Panc1 (cell line): ENCODE measurements around the gene CEBPE.

Source experiments
- POLR2AphosphoS5 ChIP-seq: IDR thresholded peaks from 2 replicates; pipeline ENCODE4 v1.6.1; 2012; ENCODE audit warnings: mild to moderate bottlenecking, low read depth, low read length, moderate library complexity
- SIN3A ChIP-seq: IDR thresholded peaks from 2 replicates; pipeline ENCODE4 v1.6.1; 2012; ENCODE audit warnings: low read depth, mild to moderate bottlenecking, low read length, moderate library complexity, borderline replicate concordance; ENCODE audit not compliant: insufficient read depth
- TF ChIP-seq, protein P1 (sequence below), 2 experiments: IDR thresholded peaks; 2 replicates each; pipeline ENCODE4 v1.6.1; 2011 to 2012; ENCODE audit warnings: low read depth in 2 of 2, control low read depth in 1 of 2, low read length in 1 of 2, mild to moderate bottlenecking in 1 of 2, moderate library complexity in 1 of 2; ENCODE audit not compliant: insufficient read depth in 1 of 2
- TF ChIP-seq, protein P2 (sequence below): fragments of 450-650 bp; IDR thresholded peaks from 2 replicates; pipeline ENCODE4 v1.5.1; 2017; ENCODE audit warnings: mild to moderate bottlenecking

DNA sequence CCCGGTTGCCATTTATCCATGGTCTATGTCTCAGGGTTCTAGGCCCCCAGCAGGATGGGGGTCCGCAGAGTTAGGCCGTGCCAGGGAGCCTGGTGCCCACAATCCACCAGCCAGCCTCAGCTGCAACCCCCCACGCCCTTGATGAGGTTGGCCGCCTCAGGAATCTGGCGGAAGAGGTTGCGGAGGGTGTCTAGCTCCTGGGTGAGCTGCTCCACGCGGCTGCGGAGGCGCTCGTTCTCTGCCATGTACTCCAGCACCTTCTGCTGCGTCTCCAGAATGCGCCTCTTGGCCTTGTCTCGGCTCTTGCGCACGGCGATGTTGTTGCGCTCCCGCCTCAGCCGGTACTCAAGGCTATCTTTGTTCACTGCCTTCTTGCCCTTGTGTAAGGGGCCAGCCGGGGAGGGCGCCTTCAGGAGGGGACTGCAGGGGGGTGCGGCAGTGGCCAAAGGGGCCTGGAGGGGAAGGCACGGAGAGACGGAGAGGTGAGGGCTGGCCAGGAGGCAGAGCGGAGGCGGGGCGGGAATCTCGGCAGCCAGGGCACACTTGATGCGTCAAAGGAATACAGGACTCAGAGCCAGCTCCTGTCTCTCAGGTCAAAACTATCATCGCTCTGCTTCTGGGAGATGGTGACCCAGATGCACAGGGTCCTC lies 1.6 kb downstream of the CEBPE start:
- TF ChIP-seq, protein P1, sequence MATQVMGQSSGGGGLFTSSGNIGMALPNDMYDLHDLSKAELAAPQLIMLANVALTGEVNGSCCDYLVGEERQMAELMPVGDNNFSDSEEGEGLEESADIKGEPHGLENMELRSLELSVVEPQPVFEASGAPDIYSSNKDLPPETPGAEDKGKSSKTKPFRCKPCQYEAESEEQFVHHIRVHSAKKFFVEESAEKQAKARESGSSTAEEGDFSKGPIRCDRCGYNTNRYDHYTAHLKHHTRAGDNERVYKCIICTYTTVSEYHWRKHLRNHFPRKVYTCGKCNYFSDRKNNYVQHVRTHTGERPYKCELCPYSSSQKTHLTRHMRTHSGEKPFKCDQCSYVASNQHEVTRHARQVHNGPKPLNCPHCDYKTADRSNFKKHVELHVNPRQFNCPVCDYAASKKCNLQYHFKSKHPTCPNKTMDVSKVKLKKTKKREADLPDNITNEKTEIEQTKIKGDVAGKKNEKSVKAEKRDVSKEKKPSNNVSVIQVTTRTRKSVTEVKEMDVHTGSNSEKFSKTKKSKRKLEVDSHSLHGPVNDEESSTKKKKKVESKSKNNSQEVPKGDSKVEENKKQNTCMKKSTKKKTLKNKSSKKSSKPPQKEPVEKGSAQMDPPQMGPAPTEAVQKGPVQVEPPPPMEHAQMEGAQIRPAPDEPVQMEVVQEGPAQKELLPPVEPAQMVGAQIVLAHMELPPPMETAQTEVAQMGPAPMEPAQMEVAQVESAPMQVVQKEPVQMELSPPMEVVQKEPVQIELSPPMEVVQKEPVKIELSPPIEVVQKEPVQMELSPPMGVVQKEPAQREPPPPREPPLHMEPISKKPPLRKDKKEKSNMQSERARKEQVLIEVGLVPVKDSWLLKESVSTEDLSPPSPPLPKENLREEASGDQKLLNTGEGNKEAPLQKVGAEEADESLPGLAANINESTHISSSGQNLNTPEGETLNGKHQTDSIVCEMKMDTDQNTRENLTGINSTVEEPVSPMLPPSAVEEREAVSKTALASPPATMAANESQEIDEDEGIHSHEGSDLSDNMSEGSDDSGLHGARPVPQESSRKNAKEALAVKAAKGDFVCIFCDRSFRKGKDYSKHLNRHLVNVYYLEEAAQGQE (IDR thresholded peaks at IDR 0.05; ENCODE audit: insufficient read depth in 1 of 2, low read depth in 2 of 2, low read length in 1 of 2): no peak
- TF ChIP-seq POLR2AphosphoS5 (no peak), SIN3A (no peak)
- TF ChIP-seq, protein P2, sequence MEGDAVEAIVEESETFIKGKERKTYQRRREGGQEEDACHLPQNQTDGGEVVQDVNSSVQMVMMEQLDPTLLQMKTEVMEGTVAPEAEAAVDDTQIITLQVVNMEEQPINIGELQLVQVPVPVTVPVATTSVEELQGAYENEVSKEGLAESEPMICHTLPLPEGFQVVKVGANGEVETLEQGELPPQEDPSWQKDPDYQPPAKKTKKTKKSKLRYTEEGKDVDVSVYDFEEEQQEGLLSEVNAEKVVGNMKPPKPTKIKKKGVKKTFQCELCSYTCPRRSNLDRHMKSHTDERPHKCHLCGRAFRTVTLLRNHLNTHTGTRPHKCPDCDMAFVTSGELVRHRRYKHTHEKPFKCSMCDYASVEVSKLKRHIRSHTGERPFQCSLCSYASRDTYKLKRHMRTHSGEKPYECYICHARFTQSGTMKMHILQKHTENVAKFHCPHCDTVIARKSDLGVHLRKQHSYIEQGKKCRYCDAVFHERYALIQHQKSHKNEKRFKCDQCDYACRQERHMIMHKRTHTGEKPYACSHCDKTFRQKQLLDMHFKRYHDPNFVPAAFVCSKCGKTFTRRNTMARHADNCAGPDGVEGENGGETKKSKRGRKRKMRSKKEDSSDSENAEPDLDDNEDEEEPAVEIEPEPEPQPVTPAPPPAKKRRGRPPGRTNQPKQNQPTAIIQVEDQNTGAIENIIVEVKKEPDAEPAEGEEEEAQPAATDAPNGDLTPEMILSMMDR: no peak
